BLaER1 (cell line): ENCODE results near the gene MYRFL.

Source experiments
- H3K27ac ChIP-seq: shearing (Covaris generic); formaldehyde crosslinking; 2 replicates; pipeline ENCODE4 v1.8.1; 2022
- H3K27me3 ChIP-seq: shearing (Covaris generic); formaldehyde crosslinking; 2 replicates; pipeline ENCODE4 v1.8.1; 2022
- H3K36me3 ChIP-seq: shearing (Covaris generic); formaldehyde crosslinking; 2 replicates; pipeline ENCODE4 v1.8.1; 2022
- H3K4me1 ChIP-seq: shearing (Covaris generic); formaldehyde crosslinking; 2 replicates; pipeline ENCODE4 v1.8.1; 2022
- H3K4me2 ChIP-seq: shearing (Covaris generic); formaldehyde crosslinking; 2 replicates; pipeline ENCODE4 v1.8.1; 2022
- H3K4me3 ChIP-seq: shearing (Covaris generic); formaldehyde crosslinking; 2 replicates; pipeline ENCODE4 v1.8.1; 2022
- H3K9ac ChIP-seq: shearing (Covaris generic); formaldehyde crosslinking; 2 replicates; pipeline ENCODE4 v1.8.1; 2022
- H3K9me3 ChIP-seq: shearing (Covaris generic); formaldehyde crosslinking; 2 replicates; pipeline ENCODE4 v1.8.1; 2022
- H4K20me1 ChIP-seq: shearing (Covaris generic); formaldehyde crosslinking; 2 replicates; pipeline ENCODE4 v1.8.1; 2022
- Cebpa-rat ChIP-seq: shearing (Covaris generic); IDR thresholded peaks from 2 replicates; pipeline ENCODE4 v1.8.1; 2022

The MYRFL gene

GRCh38 chr12:69821456-69822159, 3.4 kb upstream of the MYRFL start:
- peaks cover 5% of the 10 kb centered on the region; the same call in 1 of the 2 replicates for H3K36me3 ChIP-seq
- H3K4me3 ChIP-seq: no peak overlapping the region
- no peak overlapping the region for H3K4me2 ChIP-seq
- no peak overlapping the region for H3K27ac ChIP-seq
- H3K9me3 ChIP-seq: no peaks in the 10 kb centered on the region
- peaks cover 12% of the 10 kb centered on the region; the same call in 1 of the 2 replicates for H3K4me1 ChIP-seq
- TF ChIP-seq Cebpa-rat: no peak
- H4K20me1 ChIP-seq: no peaks in the 10 kb centered on the region
- no peak overlapping the region for H3K9ac ChIP-seq
- H3K27me3 ChIP-seq: no peaks in the 10 kb centered on the region

DNA sequence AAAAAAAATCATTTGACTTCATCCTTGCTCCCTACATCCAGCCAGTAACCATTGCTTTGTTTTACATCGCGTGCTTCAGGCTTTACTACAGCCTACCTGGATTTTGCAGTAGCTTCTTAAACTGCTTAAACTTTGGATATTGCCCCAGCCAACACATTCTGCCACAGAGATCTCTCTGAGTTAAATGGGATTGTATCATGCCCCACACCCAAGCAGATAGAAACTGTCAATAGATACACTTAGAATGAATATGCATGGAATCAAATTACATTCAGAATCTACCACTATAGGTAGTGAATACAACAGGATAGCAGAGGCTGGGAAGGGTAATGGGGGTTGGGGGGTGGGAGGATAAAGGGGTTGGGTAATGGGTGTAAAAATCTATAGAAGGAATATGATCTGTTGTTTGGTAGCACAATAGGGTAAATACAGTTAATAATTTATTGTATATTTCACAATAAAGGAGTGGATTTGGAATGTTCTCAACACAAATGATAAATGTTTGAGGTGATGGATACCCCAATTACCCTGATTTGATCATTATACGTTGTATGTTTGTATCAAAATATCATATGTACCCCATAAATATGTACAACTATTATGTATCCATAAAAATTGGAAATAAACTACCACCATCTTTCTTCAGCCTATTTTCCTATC, 2.7 kb upstream of the MYRFL start:
- Histone ChIP-seq H4K20me1 (no peaks in the 10 kb centered on the region), H3K27me3 (no peaks in the 10 kb centered on the region), H3K4me3 (no peak overlapping the region), H3K36me3 (peaks cover 5% of the 10 kb centered on the region; the same call in 1 of the 2 replicates), H3K4me2 (no peak overlapping the region), H3K9me3 (no peaks in the 10 kb centered on the region), H3K9ac (no peak overlapping the region), H3K4me1 (peaks cover 12% of the 10 kb centered on the region; the same call in 1 of the 2 replicates), H3K27ac (no peak overlapping the region)
- no peak for TF ChIP-seq Cebpa-rat

DNA sequence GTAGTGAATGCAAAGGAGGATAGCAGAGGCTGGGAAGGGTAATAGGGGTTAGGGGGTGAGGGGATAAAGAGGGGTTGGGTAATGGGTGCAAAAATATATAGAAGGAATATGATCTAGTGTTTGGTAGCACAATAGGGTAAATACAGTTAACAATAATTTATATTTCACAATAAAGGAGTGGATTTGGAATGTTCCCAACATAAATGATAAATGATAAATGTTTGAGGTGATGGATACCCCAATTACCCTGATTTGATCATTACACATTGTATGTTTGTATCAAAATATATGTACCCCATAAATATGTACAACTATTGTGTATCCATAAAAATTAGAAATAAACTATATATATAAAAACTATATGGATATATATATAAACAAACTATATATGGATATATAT, 999 bp upstream of the MYRFL start:
- H3K27me3 ChIP-seq: no peaks in the 10 kb centered on the region
- no peak overlapping the region for H3K27ac ChIP-seq

DNA sequence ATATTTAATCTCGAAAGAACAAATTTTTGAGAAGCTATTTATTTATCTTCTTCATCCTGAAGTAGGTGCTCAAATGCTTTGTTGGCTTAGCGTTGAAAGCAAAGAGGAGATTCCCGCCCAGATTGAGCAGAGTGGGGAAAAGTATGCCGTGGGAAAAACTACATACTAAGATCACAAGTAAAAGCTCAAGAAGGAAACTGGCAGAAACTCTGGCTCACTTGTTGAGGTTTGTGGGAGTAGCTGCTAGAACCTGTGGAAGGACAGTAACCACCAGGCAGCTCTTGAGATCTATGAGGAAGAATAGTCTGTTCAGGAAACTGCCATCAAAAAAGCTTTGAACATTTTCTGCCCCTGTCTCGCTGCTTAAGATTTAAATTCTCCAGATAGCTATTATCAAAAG, 3.9 kb downstream of the MYRFL start:
- Histone ChIP-seq H3K4me1 (no peaks in the 10 kb centered on the region), H3K9me3 (no peaks in the 10 kb centered on the region), H3K4me3 (no peak overlapping the region), H3K36me3 (no peaks in the 10 kb centered on the region), H3K27ac (no peak overlapping the region), H4K20me1 (no peaks in the 10 kb centered on the region), H3K4me2 (no peak overlapping the region), H3K27me3 (no peaks in the 10 kb centered on the region), H3K9ac (no peak overlapping the region)
- no peak for TF ChIP-seq Cebpa-rat

More for the DNA sequence above, 999 bp upstream of the MYRFL start:
- Histone ChIP-seq H3K9me3 (no peaks in the 10 kb centered on the region), H3K4me1 (peaks cover 12% of the 10 kb centered on the region; the same call in 1 of the 2 replicates), H3K9ac (no peak overlapping the region), H3K36me3 (no peaks in the 10 kb centered on the region), H3K4me3 (no peak overlapping the region), H4K20me1 (no peaks in the 10 kb centered on the region), H3K4me2 (no peak overlapping the region)
- no peak for TF ChIP-seq Cebpa-rat

- no peak overlapping the region for H3K4me2 ChIP-seq
- no peak overlapping the region for H3K27ac ChIP-seq
- no peaks in the 10 kb centered on the region for H3K4me1 ChIP-seq
- no peaks in the 10 kb centered on the region for H3K36me3 ChIP-seq
- H4K20me1 ChIP-seq: no peaks in the 10 kb centered on the region
- H3K9ac ChIP-seq: no peak overlapping the region
- no peak for TF ChIP-seq Cebpa-rat
- no peaks in the 10 kb centered on the region for H3K9me3 ChIP-seq
- no peak overlapping the region for H3K4me3 ChIP-seq
- no peaks in the 10 kb centered on the region for H3K27me3 ChIP-seq
Measured at GRCh38 chr12:69833696-69834095, 8.7 kb downstream of the MYRFL start.

GRCh38 chr12:69834147-69834546, 9.1 kb downstream of the MYRFL start:
- no peak overlapping the region for H3K27ac ChIP-seq
- H3K27me3 ChIP-seq: no peaks in the 10 kb centered on the region
- H3K4me3 ChIP-seq: no peak overlapping the region
- no peaks in the 10 kb centered on the region for H3K4me1 ChIP-seq
- H3K4me2 ChIP-seq: no peak overlapping the region
- no peaks in the 10 kb centered on the region for H3K9me3 ChIP-seq
- no peak overlapping the region for H3K9ac ChIP-seq
- no peaks in the 10 kb centered on the region for H3K36me3 ChIP-seq
- no peak for TF ChIP-seq Cebpa-rat
- H4K20me1 ChIP-seq: no peaks in the 10 kb centered on the region

DNA sequence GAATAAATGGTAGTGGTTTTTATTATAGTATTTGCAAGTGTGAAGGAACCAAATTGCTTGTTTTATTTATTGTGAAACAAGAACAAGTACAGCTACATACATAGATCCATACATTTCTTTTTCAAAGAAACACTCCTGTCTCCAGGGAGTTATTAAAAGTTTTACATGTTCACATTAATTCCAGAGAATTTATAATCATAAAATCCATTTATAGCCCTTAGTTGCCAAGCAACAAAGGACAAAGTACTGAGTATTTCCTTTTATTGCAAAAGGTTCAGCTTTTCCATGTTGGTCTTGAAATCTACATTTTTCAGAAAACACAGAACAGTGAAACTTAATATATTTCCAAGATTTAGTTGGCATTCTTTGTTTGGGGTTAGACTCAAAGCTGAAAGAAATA, 9.5 kb downstream of the MYRFL start:
- H3K4me1 ChIP-seq: no peaks in the 10 kb centered on the region
- no peak for TF ChIP-seq Cebpa-rat
- H3K9me3 ChIP-seq: no peaks in the 10 kb centered on the region
- no peaks in the 10 kb centered on the region for H3K36me3 ChIP-seq
- H3K4me3 ChIP-seq: no peak overlapping the region
- no peak overlapping the region for H3K27ac ChIP-seq
- H3K9ac ChIP-seq: no peak overlapping the region
- H3K4me2 ChIP-seq: no peak overlapping the region
- H3K27me3 ChIP-seq: no peaks in the 10 kb centered on the region
- H4K20me1 ChIP-seq: no peaks in the 10 kb centered on the region

GRCh38 chr12:69835081-69835480, 10.1 kb downstream of the MYRFL start:
- Histone ChIP-seq H4K20me1 (no peaks in the 10 kb centered on the region), H3K9ac (no peak overlapping the region)

GRCh38 chr12:69836015-69836414, 11.0 kb downstream of the MYRFL start:
- no peak overlapping the region for H3K27ac ChIP-seq
- H3K27me3 ChIP-seq: no peaks in the 10 kb centered on the region
- no peak for TF ChIP-seq Cebpa-rat
- no peak overlapping the region for H3K9ac ChIP-seq
- no peak overlapping the region for H3K4me3 ChIP-seq
- no peaks in the 10 kb centered on the region for H3K36me3 ChIP-seq
- H3K9me3 ChIP-seq: no peaks in the 10 kb centered on the region
- no peak overlapping the region for H3K4me2 ChIP-seq
- H3K4me1 ChIP-seq: no peaks in the 10 kb centered on the region
- no peaks in the 10 kb centered on the region for H4K20me1 ChIP-seq

More at GRCh38 chr12:69835081-69835480, 10.1 kb downstream of the MYRFL start:
- Histone ChIP-seq H3K27me3 (no peaks in the 10 kb centered on the region), H3K4me3 (no peak overlapping the region), H3K4me1 (no peaks in the 10 kb centered on the region), H3K27ac (no peak overlapping the region), H3K4me2 (no peak overlapping the region), H3K36me3 (no peaks in the 10 kb centered on the region), H3K9me3 (no peaks in the 10 kb centered on the region)
- TF ChIP-seq Cebpa-rat: no peak

GRCh38 chr12:69837191-69837590, 12.2 kb downstream of the MYRFL start:
- no peak overlapping the region for H3K4me3 ChIP-seq
- no peaks in the 10 kb centered on the region for H3K36me3 ChIP-seq
- H4K20me1 ChIP-seq: no peaks in the 10 kb centered on the region
- no peak overlapping the region for H3K9ac ChIP-seq
- H3K4me2 ChIP-seq: no peak overlapping the region
- no peaks in the 10 kb centered on the region for H3K27me3 ChIP-seq
- H3K4me1 ChIP-seq: no peaks in the 10 kb centered on the region
- no peaks in the 10 kb centered on the region for H3K9me3 ChIP-seq
- TF ChIP-seq Cebpa-rat: no peak
- H3K27ac ChIP-seq: no peak overlapping the region
